Inflammatory macrophage treated with lipopolysaccharide for 4 hours (primary cell): ENCODE data around the gene BIRC5.
A peak's percentile ranks its signal among the peaks of the same experiment; 100 is the strongest.
"Not testable (repeated sequence)": the region's sequence is repeated elsewhere in the genome, so short reads cannot be mapped to it uniquely, and the experiment has no call there.

Experiments
- DNase-seq: peaks from one replicate; pipeline ENCODE4 v3.0.0-alpha.2; 2020

The BIRC5 gene

GRCh38 chr17:78240839-78241238, 26.8 kb downstream of the BIRC5 start:
- DNase-seq, result no peak

DNA sequence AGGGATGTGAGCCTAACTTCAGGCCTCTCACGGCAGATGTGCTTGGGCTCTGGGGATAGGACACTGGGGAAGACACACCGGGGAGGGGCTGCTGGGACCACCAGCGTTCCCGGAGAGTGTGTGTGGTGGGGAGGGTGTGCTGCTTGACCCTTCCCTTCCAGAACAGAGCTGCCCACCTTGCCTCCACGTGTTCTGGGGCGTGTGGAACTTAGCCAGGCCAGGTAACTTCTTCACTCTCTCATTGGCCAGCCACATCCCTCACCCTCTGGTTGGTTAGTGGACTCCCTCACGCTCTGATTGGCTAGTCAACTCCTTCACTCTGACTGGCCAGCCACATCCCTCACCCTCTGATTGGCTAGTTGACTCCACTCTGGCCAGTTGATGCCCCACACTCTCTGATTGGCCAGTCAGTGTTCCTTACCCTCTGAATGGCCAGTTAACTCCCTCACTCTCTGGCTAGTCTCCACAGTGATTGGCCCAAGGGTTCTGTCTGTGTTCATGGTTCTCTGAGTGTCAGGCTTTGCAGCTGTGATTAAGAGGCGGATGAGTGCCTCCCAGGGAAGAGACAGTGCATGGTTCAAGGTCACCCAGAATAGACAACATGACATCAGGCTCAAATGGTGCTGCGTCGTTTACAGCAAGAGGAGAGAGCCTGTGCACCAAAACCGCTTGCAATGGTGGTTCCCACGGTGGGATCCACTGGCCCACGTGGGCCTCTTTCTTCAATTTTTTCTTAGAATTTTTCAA, 27.4 kb downstream of the BIRC5 start:
- peak; percentile 34 for DNase-seq

DNA sequence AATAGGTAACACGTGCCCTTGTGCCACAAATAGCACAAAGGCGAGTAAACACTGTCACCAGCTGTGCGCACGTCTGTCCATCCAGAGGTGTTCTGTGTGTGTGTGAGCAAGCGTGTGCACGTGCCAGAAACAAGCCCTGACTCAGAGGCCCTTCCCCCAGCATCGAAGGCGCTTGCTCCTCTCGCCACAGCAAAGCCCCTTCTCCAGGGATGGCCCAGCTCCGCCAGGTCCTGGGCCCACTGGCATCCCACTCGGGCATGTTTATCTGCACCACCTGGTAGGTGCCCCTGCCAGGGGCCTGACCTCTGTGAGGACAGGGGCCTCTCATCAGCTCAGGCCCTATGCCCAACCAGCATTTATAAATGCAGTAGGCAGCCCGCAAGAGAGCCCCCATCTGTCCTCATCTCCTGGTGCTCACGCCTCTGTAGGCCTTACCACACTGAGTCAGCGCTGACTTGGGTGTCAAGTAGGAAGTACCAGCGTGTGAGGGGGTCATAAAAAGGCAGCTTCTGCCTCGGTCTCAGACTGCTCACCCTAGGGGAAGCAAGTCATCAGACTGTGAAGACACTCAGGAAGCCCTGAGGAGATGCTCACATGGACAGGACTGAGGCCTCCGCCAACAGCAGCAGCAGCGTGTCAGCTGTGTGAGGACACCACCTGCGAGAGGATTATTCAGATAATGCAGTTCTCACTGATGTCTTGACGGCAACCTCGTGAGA, 28.1 kb downstream of the BIRC5 start:
- peak; percentile 93 for DNase-seq

DNA sequence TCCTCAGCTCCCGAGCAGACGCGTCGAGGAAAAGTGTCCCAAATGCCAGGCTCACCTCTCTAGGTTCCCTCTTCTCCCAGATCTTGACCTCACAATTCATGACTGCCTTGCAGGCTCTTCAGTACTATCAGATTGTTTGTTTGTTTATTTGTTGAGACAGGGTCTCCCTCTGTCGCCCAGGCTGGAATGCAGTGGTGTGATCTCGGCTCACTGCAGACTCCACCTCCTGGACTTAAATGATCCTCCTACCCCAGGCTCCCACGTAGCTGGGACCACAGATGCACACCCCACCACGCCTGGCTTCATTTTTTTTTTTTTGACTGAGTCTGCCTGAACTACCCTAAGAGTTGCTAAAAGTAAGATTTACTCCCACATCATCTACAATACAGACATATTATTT, 33.3 kb downstream of the BIRC5 start:
- no peak for DNase-seq

GRCh38 chr17:78248051-78248914, 34.2 kb downstream of the BIRC5 start:
- no peak for DNase-seq

DNA sequence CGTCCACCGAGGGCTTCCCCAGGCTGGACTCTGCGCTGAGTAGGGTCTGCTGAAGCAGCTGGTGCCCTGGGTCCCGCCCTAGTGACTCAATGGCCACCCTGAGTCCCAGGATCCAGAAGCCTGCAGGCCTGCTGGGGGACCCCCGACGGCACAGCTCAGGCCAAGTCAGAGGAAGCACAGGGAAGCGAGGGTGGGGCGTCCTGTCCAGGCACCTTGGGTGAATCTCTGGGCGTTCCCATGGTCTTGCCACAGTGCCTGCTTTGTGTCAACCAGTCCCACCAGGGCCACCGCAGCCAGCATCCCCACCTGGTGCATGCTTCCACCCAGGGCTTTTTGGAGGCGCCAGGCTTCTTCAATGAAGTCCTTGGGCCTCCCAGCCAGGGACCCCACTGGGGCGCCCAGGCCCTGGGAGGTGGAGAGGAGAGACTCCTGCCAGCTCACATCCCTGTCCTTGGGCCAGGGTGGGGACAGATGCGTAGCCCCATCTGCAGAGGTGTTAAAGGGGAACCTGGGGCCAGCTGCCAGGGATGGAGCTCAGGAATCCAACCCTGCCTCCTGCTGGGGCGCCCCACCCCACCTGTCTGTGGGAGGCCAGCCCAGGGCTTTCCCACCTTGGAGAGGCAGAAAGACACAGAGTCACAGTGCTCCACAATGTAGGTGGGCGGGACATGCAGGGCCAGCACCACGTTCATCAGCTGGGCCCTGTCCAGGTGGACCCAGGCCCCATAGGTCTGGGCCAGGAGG, 35.2 kb downstream of the BIRC5 start:
- DNase-seq, result no peak

- DNase-seq, result no peak
These were observed 36.1 kb downstream of the BIRC5 start for GRCh38 chr17:78249818-78250806.

DNA sequence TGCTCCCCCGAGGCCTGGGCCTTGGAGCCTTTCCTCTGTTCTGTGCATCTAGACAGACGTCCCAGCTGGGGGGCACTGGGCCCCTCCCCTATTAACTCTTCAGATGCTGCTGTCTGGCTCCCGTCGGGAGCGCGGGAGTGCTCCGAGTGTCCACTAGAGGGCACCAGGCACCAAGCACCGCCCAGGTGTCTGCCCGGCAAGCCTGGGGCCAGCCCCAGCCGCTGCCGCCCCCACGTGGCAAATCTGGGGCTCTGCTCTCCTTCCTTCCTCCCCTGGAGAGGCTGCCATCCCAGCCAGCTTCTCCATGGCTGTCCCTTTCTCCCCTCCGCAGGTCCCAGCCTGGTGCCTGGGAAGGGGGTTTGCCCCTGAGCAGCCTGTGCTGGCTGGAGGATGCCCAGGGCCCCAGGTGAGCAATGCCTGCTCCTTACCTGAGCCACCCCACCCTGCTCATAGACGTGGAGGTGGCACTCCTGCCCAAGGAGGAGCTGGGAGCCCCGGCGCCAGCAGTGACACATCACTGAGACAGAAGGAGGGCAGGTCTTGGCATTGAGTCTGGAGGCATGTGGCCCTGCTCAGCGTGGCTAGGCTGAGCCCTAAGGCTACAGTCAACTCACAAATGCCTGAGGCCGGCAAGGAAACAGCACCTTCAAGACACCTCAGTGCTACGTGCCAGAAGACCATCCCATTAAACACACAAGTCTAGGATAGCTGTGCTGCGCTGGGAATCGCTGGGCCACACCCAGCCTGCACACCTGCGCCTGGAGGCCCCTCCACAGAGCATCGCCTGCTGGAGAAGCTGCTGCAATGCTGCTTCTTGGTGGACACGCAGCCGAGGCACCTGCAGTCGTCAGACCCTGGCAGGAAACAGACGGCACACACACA, 37.1 kb downstream of the BIRC5 start:
- DNase-seq, result peak; percentile 87

- DNase-seq, result no peak
These were observed 37.7 kb downstream of the BIRC5 start for GRCh38 chr17:78251773-78252103.

GRCh38 chr17:78252111-78252634, 38.1 kb downstream of the BIRC5 start:
- DNase-seq, result no peak

DNA sequence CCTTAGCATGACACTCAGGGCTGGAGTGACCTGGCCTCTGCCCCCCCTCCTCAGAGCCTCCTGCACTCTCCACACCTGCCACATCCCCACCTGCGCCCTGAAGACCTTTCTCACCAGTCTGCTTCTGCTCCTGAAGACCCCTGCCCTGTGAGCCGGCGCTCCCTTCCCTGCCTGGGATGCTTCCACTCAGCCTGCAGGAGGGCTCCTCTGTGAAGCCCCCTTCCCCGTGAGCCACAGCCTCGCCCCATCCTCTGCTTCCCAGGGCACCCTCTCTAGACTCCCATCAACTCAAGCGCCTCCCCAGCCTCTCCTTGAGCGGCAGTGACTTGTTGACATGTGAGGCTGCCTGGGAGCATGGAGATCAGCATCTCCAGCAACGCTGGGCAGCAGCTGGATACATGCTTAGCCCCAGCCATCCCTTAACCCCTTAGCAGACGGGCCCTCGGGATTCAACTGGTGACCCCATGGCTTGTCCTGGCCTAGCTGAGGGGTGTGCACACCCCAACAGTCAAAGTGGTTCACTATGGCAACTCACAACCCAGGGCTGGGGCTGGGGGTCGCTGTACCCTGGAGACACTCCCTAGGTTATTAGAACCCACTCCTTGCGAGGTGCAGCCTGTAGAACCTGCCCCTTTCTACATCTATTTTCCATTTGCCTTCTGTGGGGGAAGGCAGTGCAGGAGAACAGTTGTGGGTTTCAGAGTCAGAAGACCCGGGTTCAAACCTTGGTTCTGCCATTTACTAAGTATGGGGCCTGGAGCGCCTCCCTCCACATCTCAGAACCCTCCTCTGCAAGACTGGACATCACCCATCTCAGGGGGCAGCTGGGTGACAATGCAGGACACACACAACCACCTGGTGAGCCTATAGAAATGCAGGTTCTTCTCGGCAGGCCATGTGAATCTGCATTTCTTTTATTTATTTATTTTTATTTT, 38.9 kb downstream of the BIRC5 start:
- DNase-seq, result no peak

GRCh38 chr17:78253636-78253945, 39.5 kb downstream of the BIRC5 start:
- DNase-seq, result not testable (repeated sequence)

- DNase-seq, result peak; percentile 85
These were observed 40.1 kb downstream of the BIRC5 start for GRCh38 chr17:78253946-78254672.

DNA sequence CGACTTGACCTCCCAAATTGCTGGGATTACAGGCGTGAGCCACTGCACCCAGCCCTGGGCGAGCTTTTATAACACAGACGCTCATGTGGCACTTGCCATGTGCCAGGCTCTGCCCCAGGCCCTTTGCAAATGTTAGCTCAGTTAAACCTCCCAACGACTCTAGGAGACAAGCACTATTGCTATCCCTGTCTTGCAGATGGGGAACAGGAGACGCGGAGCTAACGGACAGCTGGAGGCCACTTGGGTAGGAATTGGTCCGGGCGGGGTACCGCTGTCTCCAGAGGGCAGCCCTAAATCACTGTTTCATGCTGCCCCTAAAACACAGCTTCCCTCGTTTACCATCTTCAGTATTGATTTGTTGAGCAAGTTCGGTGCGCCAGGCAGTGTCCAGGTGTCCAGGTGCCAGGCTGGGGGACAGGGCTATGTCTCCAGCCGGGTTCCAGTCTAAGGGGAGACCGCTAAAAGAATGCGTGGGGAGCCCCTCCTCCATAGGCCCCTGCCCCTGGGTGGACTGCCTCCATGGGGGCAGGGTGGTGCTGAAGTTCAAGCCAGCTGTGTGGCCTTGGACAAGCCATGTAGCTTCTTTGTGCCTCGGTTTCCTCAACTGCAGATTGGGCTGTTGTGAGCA, 41.1 kb downstream of the BIRC5 start:
- DNase-seq, result no peak

GRCh38 chr17:78255953-78256706, 42.1 kb downstream of the BIRC5 start:
- no peak for DNase-seq

DNA sequence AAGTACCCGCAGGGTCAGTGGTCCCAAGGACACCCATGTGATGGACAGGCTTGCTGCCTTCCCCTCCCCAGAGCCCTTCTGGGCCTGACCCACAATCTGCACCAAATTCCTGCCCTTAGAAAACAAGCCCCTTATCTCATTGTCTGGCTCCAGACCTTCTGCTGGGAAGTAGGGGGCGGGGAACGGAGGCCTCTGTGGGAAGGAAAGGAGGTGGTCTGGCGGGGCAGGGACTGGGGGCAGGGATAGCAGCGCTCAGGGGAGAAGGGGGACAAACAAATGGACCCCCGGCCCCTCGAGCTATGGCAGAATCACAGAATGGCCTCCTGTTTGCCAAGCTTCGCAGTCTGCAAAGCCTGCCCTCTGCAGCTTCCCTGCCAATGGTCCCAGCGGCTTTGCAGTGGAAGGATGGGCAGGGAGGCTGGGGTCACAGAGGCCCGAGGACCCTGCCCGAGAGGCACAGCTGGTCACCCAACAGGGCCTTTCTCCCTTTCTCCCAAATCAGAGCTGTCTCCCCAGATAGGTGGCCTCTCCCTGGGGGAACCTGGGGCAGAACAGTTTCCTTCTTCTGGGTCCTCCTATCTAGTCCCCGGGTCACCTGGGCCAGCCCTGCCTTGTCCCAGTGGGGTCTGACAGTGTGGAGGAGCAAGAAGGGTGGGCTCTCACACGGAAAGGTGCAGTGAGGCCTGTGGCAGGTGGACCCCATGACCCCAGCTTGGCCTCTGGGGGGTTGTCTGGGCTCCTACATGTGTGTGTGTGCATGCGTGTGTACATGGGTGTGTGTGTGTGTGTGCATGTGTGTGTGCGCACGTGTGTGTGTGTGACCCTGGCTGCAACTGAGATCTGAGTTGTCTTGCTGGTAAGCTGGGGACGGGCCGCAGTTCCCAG, 42.9 kb downstream of the BIRC5 start:
- DNase-seq, result no peak
